ENCODE results near the gene RNF39.

DNA sequence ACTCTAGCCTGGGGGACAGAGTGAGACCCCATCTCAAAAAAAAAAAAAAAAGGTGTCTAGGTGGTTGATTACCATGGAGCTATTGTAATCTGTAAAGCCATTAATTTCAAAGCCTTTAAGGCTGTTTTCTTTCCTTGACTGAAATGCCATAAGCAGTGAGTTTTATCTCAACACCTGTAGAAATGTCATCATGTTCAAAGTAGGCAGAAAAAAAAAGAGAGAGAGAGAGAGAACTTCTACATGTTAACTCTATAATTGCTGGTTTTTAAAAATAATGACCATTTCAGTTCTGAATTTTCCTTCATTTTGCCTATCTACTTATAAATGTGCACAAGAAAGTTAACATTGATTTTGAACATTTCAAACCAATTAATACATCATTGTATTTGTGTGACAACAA lies 44.2 kb downstream of the RNF39 start:
- TF ChIP-seq ZNF384 (IDR thresholded peaks at IDR 0.05) (no peak), BHLHE40 (IDR thresholded peaks at IDR 0.05; ENCODE audit: borderline replicate concordance) (no peak), SP1 (IDR thresholded peaks at IDR 0.05) (no peak), FOXK2 (IDR thresholded peaks at IDR 0.05) (no peak), L3MBTL2 (conservative IDR thresholded peaks at IDR 0.05) (no peak), FOXA1 (IDR thresholded peaks at IDR 0.05) (no peak), ELF4 (IDR thresholded peaks at IDR 0.05) (no peak), HDGF (IDR thresholded peaks at IDR 0.05; ENCODE audit: borderline replicate concordance) (no peak)
